SK-N-MC (cell line): ENCODE results near the gene EME2.

ENCODE experiments used
- DNase-seq: peaks from one replicate; pipeline ENCODE4 v3.0.0-alpha.2; 2011; ENCODE audit warnings: low read depth, low spot score
- H3K27ac ChIP-seq: fragments of 200-600 bp; sonication (generic); 2 replicates; pipeline ENCODE4 v1.5.1; 2016; ENCODE audit warnings: mixed run types
- H3K36me3 ChIP-seq: fragments of 200-600 bp; sonication (generic); 2 replicates; pipeline ENCODE4 v1.6.1; 2017; ENCODE audit warnings: antibody characterized with exemption, low read length, mixed read lengths; ENCODE audit not compliant: insufficient read depth
- H3K4me3 ChIP-seq: fragments of 200-600 bp; sonication (generic); 2 replicates; pipeline ENCODE4 v1.5.1; 2016
- H3K9ac ChIP-seq: fragments of 200-600 bp; sonication (generic); 2 replicates; pipeline ENCODE4 v1.8.0; 2017; ENCODE audit warnings: mixed run types, mixed read lengths; ENCODE audit not compliant: insufficient read length
- H3K9me3 ChIP-seq: fragments of 200-600 bp; sonication (generic); 2 replicates; pipeline ENCODE4 v1.6.1; 2017; ENCODE audit warnings: low read depth, mild to moderate bottlenecking, antibody characterized with exemption, low read length, moderate library complexity, mixed read lengths
- EZH2 ChIP-seq: fragments of 200-600 bp; sonication (generic); IDR thresholded peaks from one replicate; pipeline ENCODE4 v1.6.1; 2017; ENCODE audit warnings: antibody characterized with exemption
- FOXP2 ChIP-seq: optimal IDR thresholded peaks from 2 replicates; pipeline ENCODE3; 2011; ENCODE audit warnings: mild to moderate bottlenecking, moderate library complexity; ENCODE audit not compliant: insufficient read depth; ENCODE audit errors: extremely low read length, control extremely low read depth
- POLR2AphosphoS5 ChIP-seq: IDR thresholded peaks from 2 replicates; pipeline ENCODE4 v1.6.1; 2012; ENCODE audit warnings: mild to moderate bottlenecking, low read depth, low read length, borderline replicate concordance

The EME2 gene

DNA sequence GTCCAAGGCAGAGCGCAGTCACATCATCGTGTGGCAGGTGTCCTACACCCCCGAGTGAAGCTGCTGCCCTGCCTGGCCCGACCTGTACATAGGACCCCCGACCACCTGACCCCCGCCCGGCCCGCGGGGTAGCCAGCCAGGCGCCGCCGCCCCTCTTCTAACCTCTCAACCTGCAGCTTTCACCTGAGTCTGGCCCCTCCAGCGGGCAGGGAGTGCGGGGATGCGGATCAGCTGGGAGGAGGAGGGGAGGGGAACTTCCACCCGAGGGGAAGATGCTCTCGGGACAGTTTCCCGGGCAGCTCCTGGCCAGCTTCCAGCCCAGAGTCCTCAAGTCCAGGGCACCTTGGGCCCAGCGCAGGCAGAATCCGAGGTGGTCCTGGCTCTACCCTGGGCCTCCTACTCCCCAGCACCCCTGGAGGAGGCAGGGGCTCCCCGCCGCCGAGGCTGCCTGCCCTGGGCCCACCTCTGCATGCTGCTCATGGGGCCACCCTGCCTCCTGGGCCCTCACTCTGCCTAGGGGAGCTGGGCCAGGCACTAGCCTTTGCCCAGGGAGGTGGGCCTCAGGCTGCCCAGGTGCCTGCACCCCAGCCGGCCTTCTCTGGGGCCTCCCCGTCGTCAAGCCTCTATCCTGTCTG is 3.7 kb upstream of the EME2 start:
- Histone ChIP-seq H3K4me3 (no peak overlapping the region), H3K27ac (no peak overlapping the region), H3K9me3 (no peaks in the 10 kb centered on the region), H3K36me3 (peaks cover 3% of the 10 kb centered on the region), H3K9ac (no peak overlapping the region)
- TF ChIP-seq EZH2 = no peak
- DNase-seq = no peak

DNA sequence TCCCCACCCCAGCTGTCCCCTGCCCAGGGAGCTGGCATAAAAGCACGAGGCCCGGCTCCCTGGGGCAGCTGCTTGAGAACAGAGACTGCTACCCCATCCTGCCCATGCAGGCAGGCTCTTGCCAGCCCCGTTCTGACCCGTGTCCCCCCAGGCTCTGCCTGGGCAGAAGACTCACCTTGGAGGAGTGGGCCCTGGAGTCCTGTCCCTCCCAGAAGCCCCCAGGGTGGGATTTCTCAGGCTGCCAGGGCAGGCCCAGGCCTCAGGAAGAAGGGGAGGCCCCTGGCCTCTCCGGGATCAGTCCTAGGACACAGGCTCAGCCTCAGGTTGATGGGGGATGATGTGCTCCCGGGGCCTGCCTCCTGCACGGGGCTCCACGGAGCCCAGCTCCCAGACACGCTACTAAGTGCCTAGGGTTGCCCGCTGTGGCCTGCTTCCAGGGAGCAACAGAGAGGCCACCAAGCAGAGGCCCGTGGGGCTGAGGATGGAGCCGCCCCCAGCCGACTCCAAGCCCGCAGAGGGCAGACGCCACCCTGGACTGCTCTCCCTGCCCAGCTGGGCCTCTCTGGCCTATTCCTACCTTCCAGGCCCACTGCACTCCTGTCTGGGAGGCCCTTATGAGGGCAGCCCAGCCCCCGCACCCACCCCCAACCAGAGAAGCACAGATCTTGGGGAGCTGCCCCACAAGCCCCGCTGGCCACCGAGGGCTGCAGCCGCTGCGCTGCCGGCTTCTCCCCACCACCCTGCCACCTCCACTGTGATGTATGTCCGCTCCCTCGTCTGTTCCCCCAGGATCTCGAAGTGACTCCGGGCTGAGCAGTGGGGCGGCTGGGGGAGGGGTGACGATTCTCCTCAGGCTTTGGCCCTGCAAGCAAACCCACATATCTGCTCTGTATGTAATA is 3.0 kb upstream of the EME2 start:
- Histone ChIP-seq H3K9me3 (no peaks in the 10 kb centered on the region), H3K9ac (no peak overlapping the region), H3K4me3 (no peak overlapping the region; the same call in 1 of the 2 replicates), H3K36me3 (peaks cover 3% of the 10 kb centered on the region), H3K27ac (0 out of 2 replicates have a peak overlapping the region, but pooled peaks have one; percentile 13)
- no peak for DNase-seq
- TF ChIP-seq FOXP2 = no peak
- TF ChIP-seq EZH2 = no peak
- TF ChIP-seq POLR2AphosphoS5 = peak; percentile 13; the same call in 1 of the 2 replicates

- Histone ChIP-seq H3K36me3 (peaks cover 3% of the 10 kb centered on the region), H3K9ac (peak overlapping the region; percentile 97), H3K27ac (no peak overlapping the region), H3K4me3 (peak overlapping the region; percentile 96), H3K9me3 (no peaks in the 10 kb centered on the region)
- TF ChIP-seq FOXP2 (no peak), POLR2AphosphoS5 (0 out of 2 replicates have a peak, but pooled peaks have one; percentile 6), EZH2 (no peak)
- DNase-seq = no peak
These were observed 2.1 kb upstream of the EME2 start for GRCh38 chr16:1770328-1771187.

- Histone ChIP-seq H3K27ac (peak within 1 kb of the TSS; percentile 18; the same call in 1 of the 2 replicates), H3K9me3 (no peaks in the 10 kb centered on the region), H3K4me3 (peak within 1 kb of the TSS; percentile 96), H3K36me3 (peaks cover 3% of the 10 kb centered on the region), H3K9ac (peak within 1 kb of the TSS; percentile 97)
- no peak for TF ChIP-seq FOXP2
- no peak for TF ChIP-seq EZH2
- TF ChIP-seq POLR2AphosphoS5 = peak; percentile 26; the same call in 1 of the 2 replicates
- no peak for DNase-seq
These were observed 1.3 kb upstream of the EME2 start, which contains the start of gene NME3 for GRCh38 chr16:1771188-1771863. Gene NME3 (minus strand): TSS chr16:1771543. CDS start chr16:1771534, 9 bp downstream.

- peaks cover 3% of the 10 kb centered on the region for H3K36me3 ChIP-seq
- DNase-seq = no peak
- H3K4me3 ChIP-seq = peak overlapping the region; percentile 96
- peak overlapping the region; percentile 97 for H3K9ac ChIP-seq
- peak overlapping the region; percentile 18; the same call in 1 of the 2 replicates for H3K27ac ChIP-seq
- no peak for TF ChIP-seq FOXP2
- TF ChIP-seq POLR2AphosphoS5 = no peak; the same call in 1 of the 2 replicates
- TF ChIP-seq EZH2 = no peak
- no peaks in the 10 kb centered on the region for H3K9me3 ChIP-seq
These were observed 697 bp upstream of the EME2 start for GRCh38 chr16:1771864-1772361.

- DNase-seq = no peak
- Histone ChIP-seq H3K9me3 (no peaks in the 10 kb centered on the region), H3K4me3 (peak within 1 kb of the TSS; percentile 96), H3K36me3 (peaks cover 3% of the 10 kb centered on the region), H3K9ac (peak within 1 kb of the TSS; percentile 97), H3K27ac (peak within 1 kb of the TSS; percentile 86)
- TF ChIP-seq POLR2AphosphoS5 (peak; percentile 92), FOXP2 (no peak), EZH2 (no peak)
These were observed 495 bp downstream of the EME2 start, which contains the start of gene MRPS34 for GRCh38 chr16:1772908-1773702. Gene MRPS34 (minus strand): TSS chr16:1773134. CDS start chr16:1773119, 15 bp downstream.
